ENCODE measurements around the gene ACTL9. TPM values are rescaled to one million over a fixed set of nuclear protein-coding genes. Genes with fewer than 3 reads are reported as not detected.
A peak's percentile ranks its signal among the peaks of the same experiment; 100 is the strongest.
"Not testable (repeated sequence)": the region's sequence is repeated elsewhere in the genome, so short reads cannot be mapped to it uniquely, and the experiment has no call there.

Gene ACTL9, protein sequence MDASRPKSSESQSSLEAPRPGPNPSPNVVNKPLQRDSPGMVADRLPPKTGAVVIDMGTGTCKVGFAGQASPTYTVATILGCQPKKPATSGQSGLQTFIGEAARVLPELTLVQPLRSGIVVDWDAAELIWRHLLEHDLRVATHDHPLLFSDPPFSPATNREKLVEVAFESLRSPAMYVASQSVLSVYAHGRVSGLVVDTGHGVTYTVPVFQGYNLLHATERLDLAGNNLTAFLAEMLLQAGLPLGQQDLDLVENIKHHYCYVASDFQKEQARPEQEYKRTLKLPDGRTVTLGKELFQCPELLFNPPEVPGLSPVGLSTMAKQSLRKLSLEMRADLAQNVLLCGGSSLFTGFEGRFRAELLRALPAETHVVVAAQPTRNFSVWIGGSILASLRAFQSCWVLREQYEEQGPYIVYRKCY
- not detected for total RNA-seq

DNA sequence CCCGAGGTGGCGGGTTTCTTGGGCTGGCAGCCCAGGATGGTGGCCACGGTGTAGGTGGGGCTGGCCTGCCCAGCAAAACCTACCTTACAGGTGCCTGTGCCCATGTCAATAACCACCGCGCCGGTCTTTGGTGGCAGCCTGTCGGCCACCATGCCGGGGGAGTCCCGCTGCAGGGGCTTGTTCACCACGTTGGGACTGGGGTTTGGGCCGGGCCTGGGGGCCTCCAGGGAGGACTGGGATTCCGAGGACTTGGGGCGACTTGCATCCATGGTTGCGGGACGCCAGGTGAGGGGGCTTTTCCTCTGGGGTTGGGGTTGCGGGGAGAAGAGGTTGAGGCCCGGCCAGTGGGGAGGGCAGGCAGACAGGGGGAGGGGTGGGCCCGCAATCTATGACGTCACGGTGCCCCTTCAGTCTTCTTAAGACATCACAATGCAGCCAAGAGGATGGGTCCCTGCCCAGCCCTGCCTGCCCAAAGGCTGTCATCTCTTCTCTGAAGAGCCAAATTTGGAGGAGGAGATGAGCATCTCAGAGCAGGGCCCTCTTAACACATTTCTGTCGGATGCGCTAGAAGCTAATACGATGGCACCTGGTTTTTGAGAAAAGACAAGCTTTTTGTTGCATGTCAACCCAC, at the start of gene ACTL9:
Gene ACTL9 (minus strand): TSS at position 363 of the 631 bp plus-strand sequence. CDS start 94 bp downstream, at position 269.
- CTCF ChIA-PET = interaction anchor here (0.6 to 5.9 kb wide), 7 partner anchors 33 to 290 kb away, joined by 3 to 45 read pairs (median 4); no protein-coding TSS in a partner anchor
- ATAC-seq (no peak), DNase-seq (no peak)
- Mint-ChIP-seq H3K4me3 (no peak within 1 kb of the TSS), H3K9me3 (ENCODE audit: low read depth) (no peaks in the 10 kb centered on the region), H3K4me1 (peaks cover 39% of the 10 kb centered on the region), H3K36me3 (peaks cover 1% of the 10 kb centered on the region), H3K27ac (no peak within 1 kb of the TSS), H3K27me3 (peaks cover 13% of the 10 kb centered on the region)

DNA sequence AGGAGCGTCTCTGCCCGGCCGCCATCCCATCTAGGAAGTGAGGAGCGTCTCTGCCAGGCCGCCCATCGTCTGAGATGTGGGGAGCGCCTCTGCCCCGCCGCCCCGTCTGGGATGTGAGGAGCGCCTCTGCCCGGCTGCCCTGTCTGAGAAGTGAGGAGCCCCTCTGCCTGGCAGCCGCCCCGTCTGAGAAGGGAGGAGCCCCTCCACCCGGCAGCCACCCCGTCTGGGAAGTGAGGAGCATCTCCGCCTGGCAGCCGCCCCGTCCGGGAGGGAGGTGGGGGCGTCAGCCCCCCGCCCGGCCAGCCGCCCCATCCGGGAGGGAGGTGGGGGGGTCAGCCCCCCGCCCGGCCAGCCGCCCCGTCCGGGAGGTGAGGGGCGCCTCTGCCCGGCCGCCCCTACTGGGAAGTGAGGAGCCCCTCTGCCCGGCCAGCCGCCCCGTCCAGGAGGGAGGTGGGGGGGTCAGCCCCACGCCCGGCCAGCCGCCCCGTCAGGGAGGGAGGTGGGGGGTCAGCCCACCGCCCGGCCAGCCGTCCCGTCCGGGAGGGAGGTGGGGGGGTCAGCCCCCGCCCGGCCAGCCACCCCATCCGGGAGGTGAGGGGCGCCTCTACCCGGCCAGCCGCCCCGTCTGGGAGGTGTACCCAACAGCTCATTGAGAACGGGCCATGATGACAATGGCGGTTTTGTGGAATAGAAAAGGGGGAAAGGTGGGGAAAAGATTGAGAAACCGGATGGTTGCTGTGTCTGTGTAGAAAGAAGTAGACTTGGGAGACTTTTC, 40.9 kb upstream of the ACTL9 start:
- H3K4me1 Mint-ChIP-seq; H3K27me3 Mint-ChIP-seq; DNase-seq; H3K27ac Mint-ChIP-seq; H3K4me3 Mint-ChIP-seq; H3K9me3 Mint-ChIP-seq (ENCODE audit: low read depth); H3K36me3 Mint-ChIP-seq; ATAC-seq; CTCF ChIA-PET: not testable (repeated sequence)

DNA sequence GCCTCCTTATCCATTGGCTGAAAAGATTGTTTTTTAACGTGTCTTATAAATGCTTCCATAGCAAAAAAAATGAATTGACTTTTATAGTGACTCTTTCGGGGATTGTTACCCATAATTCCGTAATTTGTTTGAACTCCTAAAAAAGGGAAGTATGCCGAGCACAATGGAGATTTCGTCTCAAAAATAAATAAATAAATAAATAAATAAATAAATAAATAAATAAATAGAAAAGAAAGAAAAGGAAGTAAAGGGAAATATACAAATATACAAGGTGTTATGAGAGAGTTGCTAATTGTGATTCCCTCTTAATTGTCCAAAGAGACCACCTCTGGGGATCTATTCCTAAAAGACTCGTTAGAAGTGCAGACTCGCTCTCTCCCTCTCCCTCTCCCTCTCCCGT, 39.8 kb upstream of the ACTL9 start:
- DNase-seq (no peak), ATAC-seq (no peak)
- CTCF ChIA-PET = no interaction called here
- no peaks in the 10 kb centered on the region for H3K27me3 Mint-ChIP-seq
- H3K27ac Mint-ChIP-seq = no peak overlapping the region
- H3K4me1 Mint-ChIP-seq = no peaks in the 10 kb centered on the region
- H3K36me3 Mint-ChIP-seq = no peaks in the 10 kb centered on the region
- H3K4me3 Mint-ChIP-seq = no peak overlapping the region
- H3K9me3 Mint-ChIP-seq (ENCODE audit: low read depth) = no peaks in the 10 kb centered on the region

DNA sequence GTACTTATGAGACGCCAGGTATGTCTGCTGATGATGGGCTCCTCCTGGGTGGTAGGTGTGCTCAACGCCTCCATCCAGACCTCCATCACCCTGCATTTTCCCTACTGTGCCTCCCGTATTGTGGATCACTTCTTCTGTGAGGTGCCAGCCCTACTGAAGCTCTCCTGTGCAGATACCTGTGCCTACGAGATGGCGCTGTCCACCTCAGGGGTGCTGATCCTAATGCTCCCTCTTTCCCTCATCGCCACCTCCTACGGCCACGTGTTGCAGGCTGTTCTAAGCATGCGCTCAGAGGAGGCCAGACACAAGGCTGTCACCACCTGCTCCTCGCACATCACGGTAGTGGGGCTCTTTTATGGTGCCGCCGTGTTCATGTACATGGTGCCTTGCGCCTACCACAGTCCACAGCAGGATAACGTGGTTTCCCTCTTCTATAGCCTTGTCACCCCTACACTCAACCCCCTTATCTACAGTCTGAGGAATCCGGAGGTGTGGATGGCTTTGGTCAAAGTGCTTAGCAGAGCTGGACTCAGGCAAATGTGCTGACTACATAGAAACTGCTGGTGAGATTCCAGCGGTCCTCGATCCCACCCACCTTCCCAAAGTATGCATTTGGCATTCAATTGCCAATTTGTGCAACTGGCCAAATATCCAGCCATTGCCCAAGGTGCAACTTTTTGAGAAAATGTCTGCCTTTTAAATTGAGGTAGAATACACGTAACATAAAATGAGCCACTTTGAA, 33.0 kb upstream of the ACTL9 start:
- Mint-ChIP-seq H3K27me3 (no peaks in the 10 kb centered on the region), H3K27ac (no peak overlapping the region), H3K4me1 (no peaks in the 10 kb centered on the region), H3K4me3 (no peak overlapping the region), H3K36me3 (no peaks in the 10 kb centered on the region), H3K9me3 (ENCODE audit: low read depth) (no peaks in the 10 kb centered on the region)
- ATAC-seq (no peak), DNase-seq (no peak)
- CTCF ChIA-PET = no interaction called here

DNA sequence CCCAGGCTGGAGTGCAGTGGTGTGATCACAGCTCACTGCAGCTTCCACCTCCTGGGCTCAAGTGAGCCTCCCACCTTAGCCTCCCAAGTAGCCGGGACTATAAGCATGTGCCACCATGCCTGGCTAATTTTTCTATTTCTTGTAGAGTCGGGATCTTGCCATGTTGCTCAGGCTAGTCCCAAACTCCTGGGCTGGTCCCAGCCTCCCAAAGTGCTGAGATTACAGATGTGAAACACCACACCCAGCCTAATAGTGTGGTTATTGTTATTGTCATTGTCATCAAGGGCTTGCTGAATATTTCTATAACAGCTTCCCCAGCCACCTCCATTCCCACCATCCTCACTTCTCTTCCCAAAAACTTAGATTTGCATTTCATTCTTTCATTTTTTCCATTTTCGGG, 25.7 kb upstream of the ACTL9 start:
- DNase-seq (no peak), ATAC-seq (no peak)
- Mint-ChIP-seq H3K27me3 (peaks cover 11% of the 10 kb centered on the region), H3K4me3 (no peak overlapping the region), H3K4me1 (no peaks in the 10 kb centered on the region), H3K36me3 (no peaks in the 10 kb centered on the region), H3K27ac (no peak overlapping the region), H3K9me3 (ENCODE audit: low read depth) (no peaks in the 10 kb centered on the region)
- CTCF ChIA-PET = no interaction called here

DNA sequence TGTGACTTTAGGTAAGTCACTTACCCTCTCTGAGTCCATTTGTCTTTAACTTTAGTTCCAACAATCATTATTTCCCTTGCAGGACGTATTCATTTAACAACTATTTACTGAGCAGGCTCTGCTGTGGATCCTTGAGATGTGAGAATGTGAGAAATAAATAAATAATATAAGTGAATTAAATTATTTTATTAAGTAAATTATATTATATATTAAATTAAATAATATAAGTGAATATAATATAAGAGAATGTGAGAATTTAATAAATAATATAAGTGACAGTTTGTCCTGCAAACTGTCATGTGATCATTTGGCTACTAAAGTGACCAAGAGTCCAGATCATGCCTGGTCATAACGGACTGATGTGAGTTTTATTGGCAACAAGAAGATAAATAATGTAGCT, 23.4 kb upstream of the ACTL9 start:
- H3K36me3 Mint-ChIP-seq = no peaks in the 10 kb centered on the region
- H3K27me3 Mint-ChIP-seq = peaks cover 11% of the 10 kb centered on the region
- DNase-seq = no peak
- CTCF ChIA-PET = interaction anchor here (0.6 to 0.8 kb wide), 2 partner anchors 83 to 141 kb away, joined by 3 read pairs; no protein-coding TSS in a partner anchor
- no peak for ATAC-seq
- H3K4me3 Mint-ChIP-seq = no peak overlapping the region
- H3K4me1 Mint-ChIP-seq = no peaks in the 10 kb centered on the region
- H3K9me3 Mint-ChIP-seq (ENCODE audit: low read depth) = peaks cover 4% of the 10 kb centered on the region
- no peak overlapping the region for H3K27ac Mint-ChIP-seq

DNA sequence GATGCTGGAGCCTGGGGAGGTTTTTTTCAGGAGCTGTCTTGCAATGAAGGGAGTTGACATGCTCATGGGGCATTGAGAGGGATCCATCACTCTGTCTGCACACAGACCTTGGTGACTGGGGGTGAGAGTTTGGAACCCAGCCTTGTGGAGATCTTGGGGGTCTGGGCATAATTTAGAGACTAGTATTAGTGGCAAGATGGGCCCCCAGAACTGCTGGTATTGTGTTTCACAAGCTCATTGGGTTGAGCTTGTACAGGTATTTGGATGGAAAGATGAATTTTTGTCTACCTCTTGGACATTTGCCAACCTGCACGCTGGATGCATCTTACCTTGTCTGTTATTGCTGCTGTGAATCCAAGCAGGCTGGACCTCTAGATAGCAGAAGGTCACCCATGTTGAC, 22.7 kb upstream of the ACTL9 start, which contains the start of gene OR2Z1:
Gene OR2Z1 (plus strand): TSS at position 301 of the 400 bp plus-strand sequence. CDS start 9,395 bp downstream, outside the sequence.
- H3K4me3 Mint-ChIP-seq = no peak within 1 kb of the TSS

DNA sequence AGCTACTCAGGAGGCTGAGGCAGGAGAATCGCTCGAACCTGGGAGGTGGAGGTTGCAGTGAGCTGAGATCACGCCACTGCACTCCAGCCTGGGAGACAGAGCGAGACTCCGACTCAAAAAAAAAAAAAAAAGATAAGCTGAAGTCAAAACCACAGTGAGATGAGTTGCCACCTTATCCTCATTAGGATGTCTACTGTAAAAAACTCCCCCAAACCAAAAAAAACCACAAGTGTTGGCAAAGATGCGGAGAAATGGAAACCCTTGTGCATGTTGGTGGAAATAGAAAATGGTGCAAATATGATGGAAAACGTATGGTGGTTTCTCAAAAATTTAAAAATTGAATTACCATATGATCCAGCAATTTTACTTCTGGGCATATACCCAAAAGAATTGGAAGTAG, 11.7 kb upstream of the ACTL9 start:
- not testable (repeated sequence) for ATAC-seq, H3K27ac Mint-ChIP-seq, H3K36me3 Mint-ChIP-seq, H3K4me3 Mint-ChIP-seq, DNase-seq
- CTCF ChIA-PET = interaction anchor here (0.6 to 1.3 kb wide), 2 partner anchors 16 to 129 kb away, joined by 4 to 6 read pairs; no protein-coding TSS in a partner anchor
- peaks cover 10% of the 10 kb centered on the region for H3K4me1 Mint-ChIP-seq
- H3K27me3 Mint-ChIP-seq = peaks cover 10% of the 10 kb centered on the region
- peaks cover 12% of the 10 kb centered on the region for H3K9me3 Mint-ChIP-seq (ENCODE audit: low read depth)

More for the DNA sequence above, 22.7 kb upstream of the ACTL9 start, which contains the start of gene OR2Z1:
- DNase-seq = no peak
- Mint-ChIP-seq H3K4me1 (no peaks in the 10 kb centered on the region), H3K27ac (no peak within 1 kb of the TSS), H3K36me3 (no peaks in the 10 kb centered on the region), H3K27me3 (peaks cover 11% of the 10 kb centered on the region), H3K9me3 (ENCODE audit: low read depth) (peaks cover 4% of the 10 kb centered on the region)
- ATAC-seq = no peak
- CTCF ChIA-PET = interaction anchor here (0.8 kb wide), 1 partner anchor 141 kb away, joined by 3 read pairs; no protein-coding TSS in a partner anchor

DNA sequence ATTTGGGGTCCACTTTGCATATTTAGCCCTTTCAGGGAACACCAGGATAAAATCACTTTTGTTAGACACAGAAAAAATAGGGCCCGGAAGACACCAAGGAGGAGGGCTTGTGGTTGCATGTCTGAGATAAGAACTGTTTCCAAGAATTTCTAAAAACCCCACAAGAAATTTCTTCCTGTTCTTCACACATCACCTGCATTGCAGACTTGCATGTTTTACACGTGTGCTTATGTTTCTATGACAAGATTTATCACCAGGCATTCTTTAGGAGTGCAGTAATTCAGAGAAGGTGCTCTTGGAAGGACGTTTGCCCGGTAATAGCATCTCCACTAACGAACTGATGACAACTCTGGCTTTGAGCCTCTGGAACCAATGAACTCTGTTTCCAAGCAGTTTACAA, 7.1 kb upstream of the ACTL9 start:
- Mint-ChIP-seq H3K4me1 (peaks cover 55% of the 10 kb centered on the region), H3K4me3 (peak overlapping the region; percentile 2), H3K9me3 (ENCODE audit: low read depth) (no peaks in the 10 kb centered on the region), H3K36me3 (no peaks in the 10 kb centered on the region), H3K27me3 (peaks cover 4% of the 10 kb centered on the region), H3K27ac (peak overlapping the region; percentile 83)
- CTCF ChIA-PET = no interaction called here
- ATAC-seq (peak; percentile 37), DNase-seq (no peak)

DNA sequence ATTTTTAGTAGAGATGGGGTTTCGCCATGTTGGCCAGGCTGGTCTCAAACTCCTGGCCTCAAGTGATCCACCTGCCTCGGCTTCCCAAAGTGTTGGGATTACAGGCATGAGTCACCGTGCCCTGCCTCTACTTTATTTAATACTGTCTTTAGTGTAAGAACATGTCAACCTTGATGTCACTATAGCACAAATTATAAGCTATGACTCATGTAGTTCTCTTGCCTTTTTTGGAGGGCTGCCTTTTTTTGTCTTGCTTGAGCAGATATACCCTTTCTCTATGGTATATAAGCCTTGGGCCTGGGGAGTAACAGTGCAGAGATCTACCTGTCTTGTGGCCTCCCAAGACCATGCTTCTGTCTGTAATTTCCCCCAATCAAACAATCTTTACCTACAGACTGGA, 6.7 kb upstream of the ACTL9 start:
- peaks cover 55% of the 10 kb centered on the region for H3K4me1 Mint-ChIP-seq
- DNase-seq, CTCF ChIA-PET: not testable (repeated sequence)

DNA sequence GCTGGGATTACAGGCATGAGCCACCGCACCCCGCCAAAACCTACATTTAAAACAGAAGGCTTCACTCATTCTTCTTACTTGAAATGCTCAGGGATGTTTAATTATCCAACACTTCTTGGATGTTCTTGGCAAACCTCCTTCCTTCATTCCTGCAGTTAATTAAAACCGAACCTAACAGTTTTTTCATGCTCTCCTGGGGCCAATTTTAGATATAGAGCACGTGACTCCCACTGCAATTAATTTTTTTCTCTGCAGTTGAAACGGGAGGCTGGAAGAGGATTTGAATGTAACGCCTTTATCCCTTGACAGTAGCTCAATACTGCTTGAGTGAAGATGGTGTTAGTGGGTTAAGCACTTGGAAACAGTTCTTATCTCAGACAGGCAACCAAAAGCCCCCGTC, 4.6 kb upstream of the ACTL9 start:
- ATAC-seq = no peak
- H3K27me3 Mint-ChIP-seq = peaks cover 6% of the 10 kb centered on the region
- H3K4me1 Mint-ChIP-seq = peaks cover 52% of the 10 kb centered on the region
- DNase-seq = no peak
- H3K4me3 Mint-ChIP-seq = no peak overlapping the region
- peaks cover 1% of the 10 kb centered on the region for H3K36me3 Mint-ChIP-seq
- CTCF ChIA-PET = interaction anchor here (1.0 to 1.2 kb wide), 2 partner anchors 48 to 123 kb away, joined by 3 to 4 read pairs; no protein-coding TSS in a partner anchor
- H3K9me3 Mint-ChIP-seq (ENCODE audit: low read depth) = no peaks in the 10 kb centered on the region
- H3K27ac Mint-ChIP-seq = no peak overlapping the region

More for the DNA sequence above, 6.7 kb upstream of the ACTL9 start:
- not testable (repeated sequence) for H3K9me3 Mint-ChIP-seq (ENCODE audit: low read depth); H3K27me3 Mint-ChIP-seq; H3K36me3 Mint-ChIP-seq
- peak overlapping the region; percentile 83 for H3K27ac Mint-ChIP-seq
- peak; percentile 53 for ATAC-seq
- H3K4me3 Mint-ChIP-seq = peak overlapping the region; percentile 2

DNA sequence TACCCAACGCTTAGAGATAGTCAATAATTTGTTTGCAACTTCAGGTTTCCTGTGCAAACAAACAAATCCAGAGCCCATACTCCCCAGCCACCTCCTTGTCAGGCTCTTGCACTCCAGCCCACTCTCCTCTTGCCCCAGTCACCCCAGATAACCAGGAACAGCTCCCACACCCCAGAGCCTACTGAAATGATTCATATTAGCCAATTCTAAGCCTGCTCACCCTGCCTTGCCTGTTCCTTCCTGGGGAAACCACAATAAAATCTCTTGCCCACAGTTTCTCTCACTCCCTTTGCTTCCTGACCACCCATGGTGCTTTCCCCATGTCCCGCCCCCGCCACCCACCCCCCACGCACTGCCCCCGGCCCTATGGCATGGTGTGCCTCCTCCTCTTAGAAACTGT, 3.8 kb upstream of the ACTL9 start:
- Mint-ChIP-seq H3K36me3 (peaks cover 1% of the 10 kb centered on the region), H3K9me3 (ENCODE audit: low read depth) (no peaks in the 10 kb centered on the region), H3K27ac (peak overlapping the region; percentile 73), H3K4me3 (peak overlapping the region; percentile 49), H3K27me3 (peaks cover 6% of the 10 kb centered on the region), H3K4me1 (peaks cover 52% of the 10 kb centered on the region)
- CTCF ChIA-PET = interaction anchor here (1.2 to 5.9 kb wide), 3 partner anchors 8 to 122 kb away, joined by 4 to 45 read pairs (median 4); no protein-coding TSS in a partner anchor
- DNase-seq = peak; percentile 72
- ATAC-seq = peak; percentile 87

Data from activated CD8-positive, alpha-beta memory T cell treated with anti-CD3 and anti-CD28 coated beads, Interleukin-2, amount 10 ng/mL, durations not matched to agents 7 days and 5 days (primary cell).